HCT116 (cell line): ENCODE measurements around the gene ASCC1. TPM values are rescaled to one million over a fixed set of nuclear protein-coding genes. Genes with fewer than 3 reads are reported as not detected.

ENCODE experiments used
- ATAC-seq: fragments of 200-7000 bp; cut with Tn5 transposase; 2 replicates; pipeline ENCODE4 v1.9.1; 2020; ENCODE audit warnings: mild to moderate bottlenecking, moderate library complexity
- BruUV-seq: library from RNA; stranded (reverse); fragments of 400-500 nt; replicated peaks from 2 replicates; lab custom pipeline; 2021; lab: Mats Ljungman, UMichigan
- CTCF ChIA-PET: fragments of 300-600 bp; sonication (Branson Sonifier 250); formaldehyde crosslinking; loops from one replicate; lab custom pipeline; 2021; ENCODE audit warnings: antibody characterized with exemption; lab: Charles Lee
- POLR2A ChIA-PET: fragments of 300-600, 350-600 bp; sonication (Branson Sonifier 250); formaldehyde crosslinking; loops from one replicate; lab custom pipeline; 2021; ENCODE audit warnings: antibody characterized with exemption; lab: Charles Lee
- RAD21 ChIA-PET, 2 experiments: fragments of 300-600 bp; sonication (Branson Sonifier 250); formaldehyde crosslinking; loops; one replicate each; lab custom pipeline; 2023; ENCODE audit warnings: low total read pairs in 2 of 2; ENCODE audit not compliant: uncharacterized antibody in 2 of 2, unreplicated experiment in 2 of 2, low non-redundant PET in 1 of 2; lab: Charles Lee
- DNase-seq: peaks from one replicate; pipeline ENCODE4 v3.0.0-alpha.2; 2010; ENCODE audit warnings: low read depth, low spot score
- H2AFZ ChIP-seq: fragments of 200-600 bp; shearing (Covaris generic), sonication (generic); 2 replicates; pipeline ENCODE4 v1.6.1; 2017; ENCODE audit warnings: low read depth, mixed run types, mixed read lengths, antibody characterized with exemption, low read length; ENCODE audit not compliant: poor library complexity, severe bottlenecking
- H3K27ac ChIP-seq: 2 replicates; pipeline ENCODE4 v1.5.1; 2012; ENCODE audit warnings: low read depth, low read length
- H3K27me3 ChIP-seq: fragments of 200-600 bp; sonication (generic); 2 replicates; pipeline ENCODE4 v1.6.1; 2016; ENCODE audit warnings: mixed run types, low read length, mixed read lengths; ENCODE audit not compliant: insufficient read depth
- H3K36me3 ChIP-seq, 2 experiments: fragments of 200-500 bp in 1 of 2; fragments of 200-600 bp in 1 of 2; sonication (Bioruptor generic) in 1 of 2; sonication (generic) in 1 of 2; 2 replicates each; pipeline versions ENCODE4 v1.5.1 to v1.6.1; 2014 to 2016; ENCODE audit warnings: low read length in 2 of 2, inconsistent platforms in 1 of 2, mixed read lengths in 1 of 2, mixed run types in 1 of 2; ENCODE audit not compliant: insufficient read depth in 2 of 2, control insufficient read depth in 1 of 2
- H3K4me1 ChIP-seq, 2 experiments: fragments of 200-600 bp in 1 of 2; sonication (generic) in 1 of 2; 2 replicates each; pipeline versions ENCODE4 v1.5.1 to v1.6.1; 2012 to 2017; ENCODE audit warnings: low read length in 2 of 2, inconsistent platforms in 1 of 2, mild to moderate bottlenecking in 1 of 2, mixed read lengths in 1 of 2, mixed run types in 1 of 2, moderate library complexity in 1 of 2; ENCODE audit not compliant: insufficient read depth in 2 of 2, control insufficient read depth in 1 of 2
- H3K4me2 ChIP-seq: fragments of 200-600 bp; sonication (generic); 2 replicates; pipeline ENCODE4 v1.6.1; 2017; ENCODE audit warnings: mixed run types, low read length, mixed read lengths
- H3K4me3 ChIP-seq, 2 experiments: fragments of 200-600 bp in 1 of 2; sonication (generic) in 1 of 2; replicated peaks in 1 of 2; 2 replicates each; pipeline ENCODE4 v1.5.1; 2011 to 2016; ENCODE audit warnings: low read length in 2 of 2, control low read depth in 1 of 2, low read depth in 1 of 2, mild to moderate bottlenecking in 1 of 2, mixed read lengths in 1 of 2, mixed run types in 1 of 2
- H3K79me2 ChIP-seq: fragments of 200-600 bp; sonication (generic); 2 replicates; pipeline ENCODE4 v1.6.1; 2017; ENCODE audit warnings: mild to moderate bottlenecking, mixed run types, low read length, moderate library complexity, mixed read lengths; ENCODE audit not compliant: insufficient read depth
- H3K9ac ChIP-seq: fragments of 200-600 bp; sonication (generic); 2 replicates; pipeline ENCODE4 v1.6.1; 2016; ENCODE audit warnings: low read length, mixed read lengths
- H3K9me2 ChIP-seq: fragments of 200-600 bp; sonication (generic), shearing (Covaris generic); 2 replicates; pipeline ENCODE4 v1.6.1; 2017; ENCODE audit warnings: mixed run types, mild to moderate bottlenecking, moderate library complexity; ENCODE audit not compliant: insufficient read depth
- H3K9me3 ChIP-seq, 2 experiments: fragments of 200-500 bp in 1 of 2; fragments of 200-600 bp in 1 of 2; sonication (Bioruptor generic) in 1 of 2; sonication (generic) in 1 of 2; 2 replicates each; pipeline ENCODE4 v1.6.1; 2014 to 2017; ENCODE audit warnings: low read length in 2 of 2, mixed read lengths in 2 of 2, inconsistent platforms in 1 of 2, low read depth in 1 of 2, mild to moderate bottlenecking in 1 of 2, mixed run types in 1 of 2, moderate library complexity in 1 of 2; ENCODE audit not compliant: control insufficient read depth in 1 of 2, insufficient read depth in 1 of 2
- H4K20me1 ChIP-seq: fragments of 200-600 bp; sonication (generic), shearing (Covaris generic); 2 replicates; pipeline ENCODE4 v1.6.1; 2017; ENCODE audit warnings: mixed run types, mild to moderate bottlenecking, moderate library complexity; ENCODE audit not compliant: insufficient read depth
- CBX3 ChIP-seq: IDR thresholded peaks from 2 replicates; pipeline ENCODE4 v1.6.1; 2012; ENCODE audit warnings: low read depth
- EGR1 ChIP-seq: IDR thresholded peaks from 2 replicates; pipeline ENCODE4 v1.6.1; 2012; ENCODE audit warnings: low read depth
- EZH2 ChIP-seq: fragments of 200-600 bp; sonication (generic); IDR thresholded peaks from 2 replicates; pipeline ENCODE4 v1.6.1; 2017; ENCODE audit warnings: antibody characterized with exemption, mixed run types
- EZH2phosphoT487 ChIP-seq: fragments of 200-600 bp; IDR thresholded peaks from 2 replicates; pipeline ENCODE4 v1.6.1; 2018; ENCODE audit warnings: antibody characterized with exemption, borderline replicate concordance
- FOSL1 ChIP-seq: IDR thresholded peaks from 2 replicates; pipeline ENCODE4 v1.6.1; 2012; ENCODE audit warnings: low read depth
- JUND ChIP-seq: IDR thresholded peaks from 2 replicates; pipeline ENCODE4 v1.6.1; 2012
- POLR2A ChIP-seq: IDR thresholded peaks from 2 replicates; pipeline ENCODE4 v1.7.0; 2011; ENCODE audit warnings: borderline replicate concordance; ENCODE audit not compliant: insufficient read depth, insufficient read length; ENCODE audit errors: extremely low read depth
- POLR2AphosphoS5 ChIP-seq: IDR thresholded peaks from 2 replicates; pipeline ENCODE4 v1.6.1; 2011; ENCODE audit warnings: mild to moderate bottlenecking, low read depth, low read length, moderate library complexity
- RAD21 ChIP-seq: IDR thresholded peaks from 2 replicates; pipeline ENCODE4 v1.6.1; 2012; ENCODE audit warnings: low read depth, mild to moderate bottlenecking
- REST ChIP-seq: IDR thresholded peaks from 2 replicates; pipeline ENCODE4 v1.6.1; 2012; ENCODE audit warnings: low read depth
- SIN3A ChIP-seq: IDR thresholded peaks from 2 replicates; pipeline ENCODE4 v1.6.1; 2012; ENCODE audit warnings: low read depth
- SP1 ChIP-seq: IDR thresholded peaks from 2 replicates; pipeline ENCODE4 v1.6.1; 2012; ENCODE audit warnings: low read depth
- SRF ChIP-seq: IDR thresholded peaks from 2 replicates; pipeline ENCODE4 v1.6.1; 2012; ENCODE audit warnings: low read depth
- TCF7L2 ChIP-seq: IDR thresholded peaks from 2 replicates; pipeline ENCODE4 v1.7.0; 2011; ENCODE audit warnings: borderline replicate concordance, inconsistent platforms; ENCODE audit not compliant: insufficient read depth, insufficient read length; ENCODE audit errors: extremely low read depth
- YY1 ChIP-seq: IDR thresholded peaks from 2 replicates; pipeline ENCODE4 v1.6.1; 2011; ENCODE audit warnings: low read length, low read depth, moderate library complexity, mild to moderate bottlenecking; ENCODE audit not compliant: insufficient replicate concordance; ENCODE audit errors: extremely low read depth
- ZNF274 ChIP-seq: fragments of 200-500 bp; sonication (Bioruptor generic); IDR thresholded peaks from 2 replicates; pipeline ENCODE4 v1.6.1; 2014; ENCODE audit warnings: mild to moderate bottlenecking, low read depth, low read length, inconsistent platforms
- intact Hi-C: fragments of 100-400 bp; cut with micrococcal nuclease; formaldehyde crosslinking; loops from 2 replicates; pipeline ENCODE4 v1.10.0; 2022
- total RNA-seq: library from RNA; stranded (reverse); gene quantifications from one replicate; pipeline ENCODE4 v1.2.1, GENCODE V29; 2021; ENCODE audit not compliant: unreplicated experiment
- TF ChIP-seq, protein P1 (sequence below): IDR thresholded peaks from 2 replicates; pipeline ENCODE4 v1.6.1; 2012

The ASCC1 gene
- total RNA-seq, 1 experiment from 2014 or later, result 34.5 TPM

- no peaks in the 10 kb centered on the region for H3K79me2 ChIP-seq
- H3K27me3 ChIP-seq, result no peaks in the 10 kb centered on the region
- no TSS peak for BruUV-seq
- intact Hi-C loops, result no loop called here
- H2AFZ ChIP-seq, result no peak overlapping the region
- H3K4me1 ChIP-seq, result peaks cover 11 to 19% of the 10 kb centered on the region in 2 experiments
- TF ChIP-seq YY1, result no peak
- no peak overlapping the region for H3K4me2 ChIP-seq
- ChIA-PET RAD21 (no interaction called here), CTCF (no interaction called here), POLR2A (no interaction called here)
- ATAC-seq (no peak), DNase-seq (no peak)
- H3K9me2 ChIP-seq, result no peaks in the 10 kb centered on the region
- no peak overlapping the region for H3K27ac ChIP-seq
- no peak overlapping the region for H3K9ac ChIP-seq
- 0 out of 4 replicates have a peak, but pooled peaks cover 0 to 3% of the 10 kb centered on the region in 2 experiments for H3K36me3 ChIP-seq
- H4K20me1 ChIP-seq, result no peaks in the 10 kb centered on the region
- no peak overlapping the region for H3K4me3 ChIP-seq
- peaks cover 0 to 4% of the 10 kb centered on the region in 2 experiments; a peak in 1 of 4 replicates for H3K9me3 ChIP-seq
These were observed 81.0 kb downstream of the ASCC1 start for GRCh38 chr10:72134785-72135767.

GRCh38 chr10:72133517-72133916 is 82.6 kb downstream of the ASCC1 start:
- Histone ChIP-seq H3K27me3 (no peaks in the 10 kb centered on the region), H3K9me2 (no peaks in the 10 kb centered on the region), H3K4me3 (no peak overlapping the region), H3K4me1 (peaks cover 11 to 19% of the 10 kb centered on the region in 2 experiments), H4K20me1 (no peaks in the 10 kb centered on the region), H3K4me2 (no peak overlapping the region), H2AFZ (no peak overlapping the region), H3K36me3 (0 out of 4 replicates have a peak, but pooled peaks cover 0 to 3% of the 10 kb centered on the region in 2 experiments), H3K27ac (no peak overlapping the region), H3K9me3 (peaks cover 0 to 4% of the 10 kb centered on the region in 2 experiments; a peak in 1 of 4 replicates), H3K79me2 (no peaks in the 10 kb centered on the region), H3K9ac (no peak overlapping the region)
- DNase-seq (no peak), ATAC-seq (peak; percentile 60)
- ChIA-PET RAD21 (no interaction called here), POLR2A (no interaction called here), CTCF (interaction anchor here (1.3 kb wide), 1 partner anchor 9 kb away, joined by 3 read pairs; no protein-coding TSS in a partner anchor)
- intact Hi-C loops, result no loop called here
- BruUV-seq, result no TSS peak
- TF ChIP-seq RAD21 (peak; percentile 13; the same call in 1 of the 2 replicates), TCF7L2 (no peak), CBX3 (no peak), SRF (no peak), POLR2AphosphoS5 (no peak), ZNF274 (no peak), POLR2A (no peak), EZH2phosphoT487 (no peak), SIN3A (no peak), FOSL1 (0 out of 2 replicates have a peak, but pooled peaks have one; percentile 24), JUND (peak; percentile 17; the same call in 1 of the 2 replicates), SP1 (no peak), YY1 (no peak), EZH2 (no peak), EGR1 (no peak), REST (no peak)
- TF ChIP-seq, protein P1, sequence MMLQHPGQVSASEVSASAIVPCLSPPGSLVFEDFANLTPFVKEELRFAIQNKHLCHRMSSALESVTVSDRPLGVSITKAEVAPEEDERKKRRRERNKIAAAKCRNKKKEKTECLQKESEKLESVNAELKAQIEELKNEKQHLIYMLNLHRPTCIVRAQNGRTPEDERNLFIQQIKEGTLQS, result no peak
